HG02610 (cell line): ENCODE measurements around the gene HCLS1.
"Not testable (repeated sequence)": the region's sequence is repeated elsewhere in the genome, so short reads cannot be mapped to it uniquely, and the experiment has no call there.

Experiments used
- ATAC-seq: cut with Tn5 transposase; IDR thresholded peaks from one replicate; pipeline ENCODE4 v1.9.1; 2021; ENCODE audit warnings: mild to moderate bottlenecking, moderate library complexity; ENCODE audit not compliant: unreplicated experiment

Gene HCLS1

GRCh38 chr3:121599900-121600299 is 60.8 kb downstream of the HCLS1 start:
- ATAC-seq: not testable (repeated sequence)

DNA sequence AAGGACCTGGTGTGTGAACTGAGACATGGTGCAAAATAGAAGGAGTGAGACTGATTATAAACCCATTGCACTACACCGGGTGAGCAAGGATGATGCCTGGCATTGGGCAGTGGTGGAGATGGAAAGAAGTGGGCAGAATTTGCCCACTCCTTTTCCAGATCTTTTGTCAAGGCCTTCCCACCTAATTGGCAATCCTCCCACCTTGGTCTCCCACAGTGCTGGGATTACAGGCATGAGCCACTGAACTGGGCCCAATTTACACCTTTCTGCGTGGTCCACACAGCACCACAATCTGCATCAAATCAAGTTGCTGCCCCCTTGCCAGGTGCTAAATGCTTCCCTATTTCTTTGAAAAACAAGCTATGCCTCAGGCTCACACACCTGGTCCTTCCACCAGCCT is 62.1 kb downstream of the HCLS1 start:
- ATAC-seq: no peak

DNA sequence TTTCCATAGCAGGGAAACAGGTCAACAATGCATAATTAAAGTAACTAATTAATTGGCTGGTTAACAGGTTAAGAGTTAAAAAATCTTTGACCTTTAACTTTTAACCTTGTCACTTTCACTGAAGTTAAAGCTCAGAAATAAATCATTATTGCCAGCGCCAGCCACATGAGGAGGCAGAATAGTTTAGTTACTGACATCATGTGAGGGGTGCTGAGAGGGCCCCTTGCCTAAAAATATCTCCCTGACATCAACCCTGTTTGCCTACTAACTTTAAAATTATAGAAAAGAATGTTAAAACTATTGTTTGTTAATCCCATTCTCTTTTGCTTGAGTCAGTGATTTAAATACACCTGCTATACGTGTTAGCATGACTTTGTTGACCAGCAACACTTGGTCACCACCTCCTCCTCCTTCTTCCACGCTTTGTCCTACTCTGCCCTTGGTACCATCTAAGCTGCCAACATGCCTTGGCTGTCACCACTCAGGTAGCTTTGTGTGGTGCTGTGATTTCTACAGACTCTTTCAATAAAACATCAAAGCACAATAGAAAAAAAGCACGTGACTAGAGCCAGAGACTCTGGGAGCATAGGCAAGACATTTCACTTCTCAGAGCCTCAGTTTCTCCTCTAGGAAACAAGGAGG is 64.8 kb downstream of the HCLS1 start:
- ATAC-seq: no peak

DNA sequence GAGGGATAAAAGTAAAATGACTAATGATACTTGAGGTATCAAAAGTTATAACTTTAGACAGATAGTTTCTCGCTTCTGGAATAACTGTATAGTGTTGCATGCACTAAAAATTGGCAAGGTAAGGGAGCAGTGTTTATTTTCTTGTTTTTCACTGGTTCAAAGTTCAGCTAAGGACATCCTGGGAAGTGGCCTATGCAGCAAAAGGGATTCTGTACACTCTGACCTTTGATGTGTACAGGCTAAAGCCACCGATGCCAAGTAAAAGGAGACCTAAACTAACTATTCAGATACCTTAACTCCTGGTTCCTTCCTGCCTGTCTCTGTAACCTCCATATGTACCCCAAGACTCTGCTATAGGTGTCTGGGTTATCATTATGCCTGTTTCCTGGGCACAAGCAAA is 65.9 kb downstream of the HCLS1 start:
- ATAC-seq: no peak

GRCh38 chr3:121593806-121594205 is 66.9 kb downstream of the HCLS1 start:
- not testable (repeated sequence) for ATAC-seq

DNA sequence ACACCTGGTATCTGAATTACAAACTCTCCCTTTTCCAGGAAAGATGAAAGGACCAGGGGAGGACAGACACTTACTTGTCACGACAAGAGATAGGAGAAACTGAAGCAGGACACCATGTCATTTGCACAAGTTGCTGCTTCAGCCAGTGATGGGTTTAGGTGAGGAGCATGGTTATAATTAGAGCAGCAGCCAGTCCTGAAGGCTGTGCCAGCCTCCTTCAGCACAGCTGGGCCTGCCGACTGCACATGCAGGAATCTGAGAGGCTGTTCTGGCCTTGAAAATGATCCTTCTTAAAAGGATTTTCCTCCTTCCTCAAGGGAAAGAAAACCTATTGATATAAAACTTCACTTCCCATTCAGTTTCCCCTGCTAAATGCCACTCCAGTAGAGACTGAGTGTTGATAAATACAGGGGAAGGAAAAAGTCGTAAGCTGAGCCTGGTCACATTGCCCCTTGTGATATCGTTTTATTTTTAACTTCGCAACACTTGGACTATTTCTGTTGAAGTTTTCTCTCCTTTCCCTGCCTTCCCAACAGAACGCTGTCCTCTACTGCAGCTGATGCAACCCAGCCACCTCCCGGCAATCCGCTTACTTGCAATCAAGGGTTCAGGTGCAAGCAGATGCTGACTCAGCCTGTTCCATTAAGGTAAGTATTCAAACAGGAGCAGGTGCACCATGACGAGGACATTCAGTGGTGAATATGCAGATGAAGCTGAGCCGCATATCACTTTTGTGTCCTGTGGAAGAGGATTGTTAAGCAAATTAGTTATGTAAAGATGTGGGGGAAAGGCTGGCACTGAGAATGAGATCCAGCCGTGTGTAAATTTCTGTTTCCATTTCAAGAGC is 67.6 kb downstream of the HCLS1 start, which contains the start of gene FBXO40:
TSS of gene FBXO40 (plus strand) at position 524 of the 847 bp plus-strand sequence. CDS start 27,197 bp downstream, outside the sequence.
- ATAC-seq: no peak

DNA sequence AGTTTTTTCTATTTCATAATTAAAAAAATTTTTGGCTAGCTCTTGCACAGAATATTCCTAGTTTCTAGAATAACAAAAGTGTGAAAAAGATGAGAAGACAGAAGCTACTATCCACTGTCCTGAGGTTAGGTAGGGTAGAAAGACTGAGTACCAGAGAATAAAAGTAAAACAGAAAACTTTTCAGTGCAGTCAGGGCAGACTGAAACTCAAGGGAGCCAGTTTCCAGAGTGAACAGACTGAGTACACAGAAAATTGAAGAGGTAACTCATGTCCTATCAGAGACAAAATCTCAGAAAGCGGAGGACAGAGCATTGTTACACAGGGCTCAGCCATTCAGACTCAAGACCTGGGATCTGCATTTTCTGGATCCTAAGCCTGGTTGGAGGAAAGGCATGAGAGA is 76.3 kb downstream of the HCLS1 start:
- no peak for ATAC-seq

DNA sequence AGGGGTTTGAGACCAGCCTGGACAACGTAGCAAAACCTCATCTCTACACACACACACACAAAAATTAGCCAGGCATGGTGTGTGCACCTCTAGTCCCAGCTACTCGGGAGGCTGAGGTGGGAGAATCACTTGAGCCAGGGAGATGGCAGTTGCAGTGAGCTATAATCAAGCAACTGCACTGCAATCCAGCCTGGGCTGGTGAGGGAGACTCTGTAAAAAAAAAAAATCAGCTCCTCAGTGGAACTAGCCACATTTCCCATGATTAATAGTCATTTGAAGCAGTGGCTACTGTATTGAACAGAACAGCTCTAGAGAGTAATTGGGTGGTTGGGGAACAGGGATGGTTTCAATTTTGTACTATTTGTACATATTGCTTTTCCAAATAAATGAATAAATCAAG is 79.0 kb downstream of the HCLS1 start:
- ATAC-seq: no peak
